ENCODE results near the gene IL18.
"Not testable (repeated sequence)": the region's sequence is repeated elsewhere in the genome, so short reads cannot be mapped to it uniquely, and the experiment has no call there.

The IL18 gene

DNA sequence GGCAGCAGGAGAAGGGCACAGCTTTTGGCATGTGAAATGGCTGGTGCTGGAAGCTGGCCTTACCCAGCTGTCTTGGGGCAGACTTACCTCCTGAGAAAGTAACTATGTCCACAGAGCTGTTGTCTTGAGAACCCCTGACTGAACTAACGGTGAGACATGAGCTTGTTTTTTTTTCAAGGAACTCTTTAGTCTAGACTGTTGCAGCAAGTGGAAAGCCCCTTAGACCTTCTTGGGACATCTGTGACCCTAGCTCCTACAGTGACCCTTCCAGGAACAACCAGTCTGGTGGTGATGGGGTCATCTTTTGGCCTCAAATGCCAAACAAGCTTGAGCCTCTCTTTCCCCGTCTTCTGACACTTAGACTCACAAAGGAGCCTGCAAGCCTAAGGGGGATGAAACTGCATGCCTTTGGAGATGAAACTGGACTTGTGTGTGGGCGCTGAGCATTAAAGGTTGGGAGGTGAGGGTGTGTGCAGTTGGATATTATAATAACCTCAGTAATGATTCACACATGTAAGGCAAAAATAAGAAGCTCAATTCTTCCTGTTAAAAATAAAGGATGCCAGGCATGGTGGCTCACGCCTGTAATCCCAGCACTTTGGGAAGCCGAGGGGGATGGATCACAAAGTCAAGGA lies 41.8 kb downstream of the IL18 start:
- DNase-seq (ENCODE audit: low read depth) = no peak

GRCh38 chr11:112118176-112118575 lies 45.7 kb downstream of the IL18 start:
- DNase-seq (ENCODE audit: low read depth) = no peak

- DNase-seq (ENCODE audit: low read depth) = no peak
Measured at GRCh38 chr11:112115386-112115785, 48.5 kb downstream of the IL18 start.

- no peak for DNase-seq (ENCODE audit: low read depth)
Measured at GRCh38 chr11:112114460-112114859, 49.4 kb downstream of the IL18 start.

DNA sequence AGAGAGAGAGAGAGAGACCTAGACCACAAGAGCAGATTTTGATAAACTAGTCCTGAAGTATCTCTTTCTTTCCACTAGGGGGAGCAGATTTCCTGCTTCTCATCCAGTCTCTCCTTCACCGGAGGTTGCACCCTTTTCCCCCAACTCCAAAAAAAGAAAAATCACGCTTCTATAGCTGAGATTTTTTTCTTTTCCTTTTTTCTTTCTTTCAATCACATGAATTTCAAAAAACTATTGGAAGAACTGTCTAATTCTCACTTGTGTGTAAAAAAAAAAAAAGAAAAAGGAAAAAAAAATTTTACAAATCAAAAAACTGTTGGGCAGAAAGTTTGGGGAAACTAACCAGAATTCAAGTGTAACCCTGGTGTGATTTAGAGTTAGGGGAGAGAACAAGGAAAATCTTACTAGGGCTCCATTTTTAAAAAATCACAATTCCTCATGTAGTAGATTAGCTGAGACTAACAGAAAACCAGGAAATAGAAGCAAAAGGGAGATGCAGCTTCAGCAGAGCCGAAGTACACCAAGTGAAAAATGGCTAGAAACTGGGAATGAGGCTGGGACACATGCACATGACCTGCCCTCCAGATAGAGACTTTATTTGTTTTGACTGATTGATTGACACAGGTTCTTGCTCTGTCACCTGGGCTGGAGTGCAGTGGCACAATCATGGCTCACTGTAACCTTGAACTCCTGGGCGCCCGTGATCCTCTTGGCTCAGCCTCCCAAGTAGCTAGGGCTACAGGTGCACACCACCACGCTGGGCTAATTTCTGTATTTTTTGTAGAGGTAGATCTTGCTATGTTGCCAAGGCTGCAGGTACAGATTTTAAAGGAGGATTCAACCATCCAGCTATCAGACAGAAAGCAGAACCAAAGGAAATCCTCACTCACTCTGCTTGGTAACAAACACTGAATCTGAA lies 50.1 kb downstream of the IL18 start:
- no peak for DNase-seq (ENCODE audit: low read depth)

GRCh38 chr11:112106070-112106469 lies 57.8 kb downstream of the IL18 start:
- DNase-seq (ENCODE audit: low read depth) = no peak

- DNase-seq (ENCODE audit: low read depth) = no peak
Measured at GRCh38 chr11:112103446-112103845, 60.4 kb downstream of the IL18 start.

GRCh38 chr11:112100462-112100861 lies 63.4 kb downstream of the IL18 start:
- DNase-seq (ENCODE audit: low read depth) = no peak

DNA sequence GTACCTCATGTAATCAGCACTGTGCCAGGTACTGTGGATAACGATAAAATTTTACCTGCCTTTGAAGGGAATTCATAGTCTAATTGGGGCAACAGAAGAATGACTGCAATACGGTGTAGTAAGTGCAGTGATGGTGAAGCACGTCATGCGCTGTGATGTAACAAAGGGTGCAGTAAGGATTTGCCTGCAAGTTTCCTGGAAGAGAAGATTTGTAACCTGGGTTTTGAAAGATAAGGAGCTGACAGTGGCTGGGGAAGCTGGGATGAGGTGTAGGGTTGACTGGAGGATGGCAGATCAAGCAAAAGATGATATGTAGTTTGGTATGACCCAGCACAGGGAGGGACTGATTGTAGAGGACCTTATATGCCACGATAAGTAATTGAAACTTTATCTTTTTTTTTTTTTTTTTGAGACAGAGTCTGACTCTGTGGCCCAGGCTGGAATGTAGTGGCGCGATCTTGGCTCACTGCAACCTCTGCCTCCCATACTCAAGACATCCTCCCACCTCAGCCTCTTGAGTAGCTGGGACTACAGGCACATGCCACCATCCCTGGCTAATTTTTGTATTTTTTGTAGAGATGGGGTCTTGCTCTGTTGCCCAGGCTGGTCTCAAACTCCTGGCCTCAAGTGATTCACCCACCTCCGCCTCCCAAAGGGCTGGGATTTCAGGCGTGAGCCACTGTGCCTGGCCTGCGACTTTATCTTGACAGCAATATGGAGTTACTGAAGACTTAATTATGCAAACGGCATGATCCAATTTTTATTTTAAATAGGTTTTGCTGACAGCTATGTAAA lies 66.0 kb downstream of the IL18 start:
- DNase-seq (ENCODE audit: low read depth) = no peak

- no peak for DNase-seq (ENCODE audit: low read depth)
Measured at GRCh38 chr11:112096194-112096593, 67.7 kb downstream of the IL18 start.

- DNase-seq (ENCODE audit: low read depth) = not testable (repeated sequence)
Measured at GRCh38 chr11:112095302-112095701, 68.6 kb downstream of the IL18 start.
